Karpas-422 (cell line): Measurements from ENCODE around the gene FER. TPM values are rescaled to one million over a fixed set of nuclear protein-coding genes. Genes with fewer than 3 reads are reported as not detected.

Experiments
- DNase-seq: peaks from one replicate; pipeline ENCODE4 v3.0.0-alpha.2; 2015
- H2AFZ ChIP-seq: fragments of 200-600 bp; sonication (generic); 2 replicates; pipeline ENCODE4 v1.6.1; 2014; ENCODE audit warnings: antibody characterized with exemption, low read length, mixed read lengths
- H3K27ac ChIP-seq: fragments of 200-600 bp; sonication (generic); 2 replicates; pipeline ENCODE4 v1.5.1; 2014; ENCODE audit warnings: mild to moderate bottlenecking, low read length, moderate library complexity
- H3K27me3 ChIP-seq: fragments of 200-600 bp; sonication (generic); 2 replicates; pipeline ENCODE4 v1.6.1; 2014; ENCODE audit warnings: low read length, mixed read lengths
- H3K36me3 ChIP-seq: fragments of 200-600 bp; sonication (generic); 2 replicates; pipeline ENCODE4 v1.6.1; 2014; ENCODE audit warnings: low read length, mixed read lengths; ENCODE audit not compliant: insufficient read depth
- H3K4me1 ChIP-seq: fragments of 200-600 bp; sonication (generic); 2 replicates; pipeline ENCODE4 v1.6.1; 2014; ENCODE audit warnings: mild to moderate bottlenecking, low read length, mixed read lengths
- H3K4me2 ChIP-seq: fragments of 200-600 bp; sonication (generic); 2 replicates; pipeline ENCODE4 v1.6.1; 2014; ENCODE audit warnings: low read length, low read depth, mild to moderate bottlenecking; ENCODE audit not compliant: poor library complexity, severe bottlenecking
- H3K4me3 ChIP-seq: fragments of 200-600 bp; sonication (generic); 2 replicates; pipeline ENCODE4 v1.5.1; 2014; ENCODE audit warnings: mild to moderate bottlenecking, antibody characterized with exemption, low read length, mixed read lengths
- H3K79me2 ChIP-seq: fragments of 200-600 bp; sonication (generic); 2 replicates; pipeline ENCODE4 v1.6.1; 2014; ENCODE audit warnings: mild to moderate bottlenecking, low read length, mixed read lengths
- H3K9ac ChIP-seq: fragments of 200-600 bp; sonication (generic); 2 replicates; pipeline ENCODE4 v1.6.0; 2014; ENCODE audit warnings: low read length
- H3K9me2 ChIP-seq: fragments of 200-600 bp; sonication (generic), shearing (Covaris generic); replicated peaks from 2 replicates; pipeline ENCODE4 v1.6.0; 2014; ENCODE audit warnings: mild to moderate bottlenecking, low read length, moderate library complexity; ENCODE audit not compliant: insufficient read depth
- H3K9me3 ChIP-seq: fragments of 300-700, 200-600 bp; sonication (generic); 2 replicates; pipeline ENCODE4 v1.6.1; 2014; ENCODE audit warnings: low read length, mixed read lengths
- H4K20me1 ChIP-seq: fragments of 200-600 bp; sonication (generic); 2 replicates; pipeline ENCODE4 v1.6.1; 2014; ENCODE audit warnings: mild to moderate bottlenecking, antibody characterized with exemption, low read length, low read depth; ENCODE audit not compliant: insufficient read depth
- total RNA-seq: library from RNA; depleted of rRNA; stranded (reverse); fragments of >200 nt; shearing (Covaris generic); gene quantifications from 2 replicates; pipeline ENCODE4 v1.2.3, GENCODE V29; 2014; ENCODE audit warnings: low replicate concordance

The FER gene
- total RNA-seq, 1 experiment from 2014 or later, result 14.6 TPM

DNA sequence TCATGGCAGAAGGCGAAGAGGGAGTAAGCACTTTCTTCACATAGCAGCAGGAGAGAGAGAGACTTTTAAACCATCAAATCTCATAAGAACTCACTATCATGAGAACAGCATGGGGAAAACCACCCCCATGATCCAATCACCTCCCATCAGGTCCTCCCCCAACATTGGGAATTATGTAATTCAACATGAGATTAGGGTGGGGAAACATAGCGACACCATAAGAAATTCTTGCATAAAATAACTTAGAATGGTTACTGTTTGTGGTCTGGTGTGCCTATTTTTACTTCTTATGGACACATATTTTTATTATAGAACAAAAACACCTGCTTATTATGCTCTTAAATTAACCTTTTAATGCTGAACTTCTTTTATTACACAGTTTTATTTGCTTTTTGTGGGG is 364.0 kb downstream of the FER start:
- no peaks in the 10 kb centered on the region for H3K9me3 ChIP-seq
- no peak overlapping the region for H3K4me3 ChIP-seq
- H3K4me1 ChIP-seq, result no peaks in the 10 kb centered on the region
- H3K79me2 ChIP-seq, result no peaks in the 10 kb centered on the region
- H2AFZ ChIP-seq, result no peak overlapping the region
- no peak overlapping the region for H3K9ac ChIP-seq
- H3K36me3 ChIP-seq, result no peaks in the 10 kb centered on the region
- H3K27ac ChIP-seq, result no peak overlapping the region
- no peak overlapping the region for H3K4me2 ChIP-seq
- no peaks in the 10 kb centered on the region for H3K9me2 ChIP-seq
- no peaks in the 10 kb centered on the region for H3K27me3 ChIP-seq
- no peak for DNase-seq
- no peaks in the 10 kb centered on the region for H4K20me1 ChIP-seq

DNA sequence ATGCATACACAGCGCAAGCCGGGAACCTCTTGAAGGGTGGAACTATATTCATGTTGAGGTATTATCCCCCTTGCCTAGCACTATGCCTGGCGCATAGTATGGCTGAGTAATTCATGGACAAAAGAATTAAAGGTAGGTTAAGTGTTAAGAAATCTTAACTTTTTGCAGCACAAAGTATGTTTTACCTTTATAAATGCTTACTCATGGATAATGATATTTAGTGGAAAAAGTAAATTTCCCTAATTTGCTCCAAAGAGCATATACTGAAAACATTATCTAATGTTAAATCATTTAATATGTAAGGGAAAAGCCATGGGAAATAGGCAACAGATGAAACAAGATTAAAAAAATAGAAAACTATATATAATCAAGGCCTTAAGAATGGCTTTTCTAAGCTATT is 365.9 kb downstream of the FER start:
- no peaks in the 10 kb centered on the region for H3K79me2 ChIP-seq
- H3K36me3 ChIP-seq, result no peaks in the 10 kb centered on the region
- H3K9me2 ChIP-seq, result no peaks in the 10 kb centered on the region
- H4K20me1 ChIP-seq, result no peaks in the 10 kb centered on the region
- H3K27me3 ChIP-seq, result no peaks in the 10 kb centered on the region
- H3K4me2 ChIP-seq, result no peak overlapping the region
- no peaks in the 10 kb centered on the region for H3K4me1 ChIP-seq
- no peaks in the 10 kb centered on the region for H3K9me3 ChIP-seq
- H3K9ac ChIP-seq, result no peak overlapping the region
- no peak overlapping the region for H2AFZ ChIP-seq
- no peak overlapping the region for H3K4me3 ChIP-seq
- H3K27ac ChIP-seq, result no peak overlapping the region
- DNase-seq, result no peak

GRCh38 chr5:109121225-109121624 is 373.5 kb downstream of the FER start:
- Histone ChIP-seq H3K27ac (no peak overlapping the region), H3K4me2 (no peak overlapping the region), H3K27me3 (no peaks in the 10 kb centered on the region), H3K9me3 (no peaks in the 10 kb centered on the region), H3K4me1 (no peaks in the 10 kb centered on the region), H3K9ac (no peak overlapping the region), H2AFZ (no peak overlapping the region), H3K4me3 (no peak overlapping the region), H3K36me3 (no peaks in the 10 kb centered on the region), H3K9me2 (no peaks in the 10 kb centered on the region), H4K20me1 (no peaks in the 10 kb centered on the region), H3K79me2 (no peaks in the 10 kb centered on the region)
- no peak for DNase-seq

GRCh38 chr5:109125755-109126429 is 378.2 kb downstream of the FER start:
- Histone ChIP-seq H3K27ac (no peak overlapping the region), H3K36me3 (no peaks in the 10 kb centered on the region), H3K4me1 (no peaks in the 10 kb centered on the region), H3K9me2 (no peaks in the 10 kb centered on the region), H3K79me2 (no peaks in the 10 kb centered on the region), H3K4me3 (no peak overlapping the region), H3K9me3 (no peaks in the 10 kb centered on the region), H4K20me1 (no peaks in the 10 kb centered on the region), H3K27me3 (no peaks in the 10 kb centered on the region), H3K4me2 (no peak overlapping the region), H3K9ac (no peak overlapping the region), H2AFZ (no peak overlapping the region)
- DNase-seq, result no peak

DNA sequence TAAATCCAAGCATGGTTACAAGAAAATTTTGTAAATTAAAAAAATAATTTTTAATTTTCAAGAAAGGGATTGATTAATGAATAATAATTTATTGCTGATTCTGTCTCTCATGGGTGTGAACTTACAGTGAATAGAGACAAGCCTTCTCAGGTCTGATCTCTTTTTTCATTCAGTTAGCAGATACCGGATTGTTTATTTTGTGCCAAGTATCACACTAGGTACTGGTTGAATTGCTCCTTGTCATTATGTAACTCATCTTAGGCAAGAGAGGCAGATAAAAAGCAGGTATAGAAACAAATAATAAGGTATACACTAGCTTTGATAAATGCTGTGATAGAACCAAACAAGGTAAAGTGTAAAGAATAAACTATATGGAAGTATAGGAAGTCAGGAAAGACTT is 378.8 kb downstream of the FER start:
- H3K27me3 ChIP-seq, result no peaks in the 10 kb centered on the region
- no peaks in the 10 kb centered on the region for H3K9me2 ChIP-seq

DNA sequence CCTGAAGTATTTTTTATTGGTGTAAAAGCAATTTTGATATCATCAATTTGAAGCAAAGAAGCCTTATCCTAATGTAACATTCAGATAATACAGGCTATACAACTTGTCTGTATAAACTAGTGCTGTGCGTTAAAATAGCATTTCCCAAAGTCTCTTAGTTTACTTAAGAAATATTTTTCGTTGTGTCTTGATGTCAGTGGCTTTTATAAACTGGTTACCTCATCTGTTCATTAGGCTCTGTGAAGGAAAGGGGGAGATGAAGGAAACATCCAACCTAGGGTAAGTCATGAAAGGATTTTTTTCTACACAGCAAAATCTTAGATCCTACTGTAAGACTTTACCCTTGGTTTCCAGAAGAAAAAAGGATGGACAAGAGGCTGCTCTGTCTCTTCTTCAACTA is 389.2 kb downstream of the FER start:
- no peak for DNase-seq
- H3K9me2 ChIP-seq, result no peaks in the 10 kb centered on the region
- no peaks in the 10 kb centered on the region for H3K36me3 ChIP-seq
- no peaks in the 10 kb centered on the region for H3K9me3 ChIP-seq
- no peaks in the 10 kb centered on the region for H3K4me1 ChIP-seq
- H3K27ac ChIP-seq, result no peak overlapping the region
- no peaks in the 10 kb centered on the region for H4K20me1 ChIP-seq
- no peaks in the 10 kb centered on the region for H3K27me3 ChIP-seq
- no peak overlapping the region for H2AFZ ChIP-seq
- H3K79me2 ChIP-seq, result no peaks in the 10 kb centered on the region
- H3K4me2 ChIP-seq, result no peak overlapping the region
- H3K9ac ChIP-seq, result no peak overlapping the region
- no peak overlapping the region for H3K4me3 ChIP-seq

More for the DNA sequence above, 378.8 kb downstream of the FER start:
- H3K9me3 ChIP-seq, result no peaks in the 10 kb centered on the region
- no peaks in the 10 kb centered on the region for H4K20me1 ChIP-seq
- no peak for DNase-seq
- no peak overlapping the region for H3K4me2 ChIP-seq
- no peak overlapping the region for H3K27ac ChIP-seq
- H3K9ac ChIP-seq, result no peak overlapping the region
- no peaks in the 10 kb centered on the region for H3K79me2 ChIP-seq
- no peaks in the 10 kb centered on the region for H3K4me1 ChIP-seq
- H3K36me3 ChIP-seq, result no peaks in the 10 kb centered on the region
- H2AFZ ChIP-seq, result no peak overlapping the region
- H3K4me3 ChIP-seq, result no peak overlapping the region

GRCh38 chr5:109141222-109142200 is 393.8 kb downstream of the FER start:
- Histone ChIP-seq H3K79me2 (no peaks in the 10 kb centered on the region), H3K4me2 (no peak overlapping the region), H2AFZ (no peak overlapping the region), H3K27me3 (no peaks in the 10 kb centered on the region), H3K4me3 (no peak overlapping the region), H3K4me1 (no peaks in the 10 kb centered on the region), H3K9me3 (no peaks in the 10 kb centered on the region), H3K9me2 (no peaks in the 10 kb centered on the region), H3K36me3 (no peaks in the 10 kb centered on the region), H4K20me1 (no peaks in the 10 kb centered on the region), H3K9ac (no peak overlapping the region), H3K27ac (no peak overlapping the region)
- DNase-seq, result no peak

DNA sequence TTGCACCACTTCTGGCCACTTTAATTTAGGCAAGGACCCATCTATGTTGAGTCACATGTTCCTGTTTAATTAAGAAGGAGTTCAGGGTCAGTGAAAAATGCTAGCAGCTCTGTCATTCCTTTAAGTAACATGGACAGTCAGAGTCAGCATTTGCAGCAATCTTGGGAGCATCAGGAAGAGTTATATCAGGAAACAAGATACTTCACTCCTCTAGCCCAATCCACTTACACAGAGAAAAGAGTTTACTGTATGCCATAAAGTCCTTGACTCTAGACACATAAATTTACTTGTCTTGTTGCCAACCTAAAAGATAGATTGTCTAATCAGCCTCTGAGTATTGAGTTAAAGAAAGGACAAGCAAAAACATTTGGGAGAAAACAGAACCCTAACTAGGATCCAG is 395.3 kb downstream of the FER start:
- no peaks in the 10 kb centered on the region for H3K27me3 ChIP-seq
- H3K36me3 ChIP-seq, result no peaks in the 10 kb centered on the region
- DNase-seq, result no peak
- no peak overlapping the region for H2AFZ ChIP-seq
- H3K27ac ChIP-seq, result no peak overlapping the region
- H3K9ac ChIP-seq, result no peak overlapping the region
- no peaks in the 10 kb centered on the region for H3K9me2 ChIP-seq
- no peak overlapping the region for H3K4me2 ChIP-seq
- no peaks in the 10 kb centered on the region for H3K9me3 ChIP-seq
- no peaks in the 10 kb centered on the region for H4K20me1 ChIP-seq
- H3K79me2 ChIP-seq, result no peaks in the 10 kb centered on the region
- H3K4me1 ChIP-seq, result no peaks in the 10 kb centered on the region
- no peak overlapping the region for H3K4me3 ChIP-seq
